Liver (tissue), 9 donors: Measurements from ENCODE around the gene LIMS1. TPM values are rescaled to one million over a fixed set of nuclear protein-coding genes. Genes with fewer than 3 reads are reported as not detected.

Experiments
- DNase-seq: peaks from one replicate; pipeline ENCODE4 v3.0.0-alpha.2; 2017; ENCODE audit warnings: low spot score
- H3K27ac ChIP-seq, 2 donors: one replicate each; pipeline ENCODE4 v1.7.0; 2013; ENCODE audit warnings: inconsistent platforms in 2 of 2, low read length in 2 of 2, control low read depth in 1 of 2, low read depth in 1 of 2, mild to moderate bottlenecking in 1 of 2
- H3K27me3 ChIP-seq, 4 donors: one replicate each; pipeline versions ENCODE4 v1.6.1 to v1.7.0; 2013; ENCODE audit warnings: low read length in 3 of 4, inconsistent platforms in 1 of 4, mild to moderate bottlenecking in 1 of 4, moderate library complexity in 1 of 4; ENCODE audit not compliant: control insufficient read depth in 4 of 4, insufficient read depth in 4 of 4
- H3K36me3 ChIP-seq, 4 donors: one replicate each; pipeline versions ENCODE4 v1.6.1 to v1.7.0; 2013; ENCODE audit warnings: low read length in 3 of 4, mild to moderate bottlenecking in 3 of 4, low read depth in 1 of 4, moderate library complexity in 1 of 4; ENCODE audit not compliant: control insufficient read depth in 4 of 4, insufficient read depth in 3 of 4
- H3K4me1 ChIP-seq, 4 donors: one replicate each; pipeline versions ENCODE4 v1.6.1 to v1.7.0; 2013; ENCODE audit warnings: low read length in 3 of 4, mild to moderate bottlenecking in 3 of 4, moderate library complexity in 1 of 4; ENCODE audit not compliant: control insufficient read depth in 4 of 4, insufficient read depth in 4 of 4
- H3K4me3 ChIP-seq, 3 donors: one replicate each; pipeline versions ENCODE4 v1.6.1 to v1.7.0; 2013; ENCODE audit warnings: low read length in 3 of 3, control low read depth in 1 of 3, low read depth in 1 of 3, mild to moderate bottlenecking in 1 of 3
- H3K9ac ChIP-seq, 2 donors: one replicate each; pipeline ENCODE4 v1.7.0; 2013; ENCODE audit warnings: low read length in 2 of 2, mild to moderate bottlenecking in 2 of 2, moderate library complexity in 2 of 2, control low read depth in 1 of 2, low read depth in 1 of 2
- H3K9me3 ChIP-seq, 4 donors: one replicate each; pipeline versions ENCODE4 v1.6.1 to v1.7.0; 2013; ENCODE audit warnings: low read length in 3 of 4; ENCODE audit not compliant: control insufficient read depth in 4 of 4
- EGR1 ChIP-seq, 2 donors: IDR thresholded peaks; 2 replicates each; pipeline ENCODE4 v1.6.1; 2016 to 2018; ENCODE audit warnings: antibody characterized with exemption in 2 of 2, low read depth in 2 of 2
- FOXA1 ChIP-seq: IDR thresholded peaks from 2 replicates; pipeline ENCODE4 v1.6.1; 2016; ENCODE audit warnings: antibody characterized with exemption
- FOXA2 ChIP-seq: IDR thresholded peaks from 2 replicates; pipeline ENCODE4 v1.6.1; 2016; ENCODE audit warnings: antibody characterized with exemption
- GABPA ChIP-seq, 2 donors: IDR thresholded peaks in 1 of 2; conservative IDR thresholded peaks in 1 of 2; 2 replicates each; pipeline ENCODE4 v1.6.1; 2016; ENCODE audit warnings: antibody characterized with exemption in 2 of 2, mild to moderate bottlenecking in 1 of 2, moderate library complexity in 1 of 2
- HNF4A ChIP-seq, 2 donors: conservative IDR thresholded peaks; 2 replicates each; pipeline ENCODE4 v1.6.1; 2016; ENCODE audit warnings: antibody characterized with exemption in 2 of 2, mild to moderate bottlenecking in 2 of 2
- HNF4G ChIP-seq: IDR thresholded peaks from 2 replicates; pipeline ENCODE4 v1.6.1; 2016; ENCODE audit warnings: antibody characterized with exemption
- JUND ChIP-seq, 2 donors: IDR thresholded peaks; 2 replicates each; pipeline ENCODE4 v1.6.1; 2016; ENCODE audit warnings: antibody characterized with exemption in 2 of 2
- NR2F2 ChIP-seq: IDR thresholded peaks from 2 replicates; pipeline ENCODE4 v1.6.1; 2016; ENCODE audit warnings: antibody characterized with exemption
- RAD21 ChIP-seq, 2 donors: IDR thresholded peaks; 2 replicates each; pipeline ENCODE4 v1.6.1; 2016; ENCODE audit warnings: antibody characterized with exemption in 2 of 2, mild to moderate bottlenecking in 2 of 2
- REST ChIP-seq: IDR thresholded peaks from 2 replicates; pipeline ENCODE4 v1.6.1; 2016; ENCODE audit warnings: antibody characterized with exemption, mild to moderate bottlenecking
- RXRA ChIP-seq, 2 donors: IDR thresholded peaks; 2 replicates each; pipeline ENCODE4 v1.6.1; 2017 to 2018; ENCODE audit warnings: antibody characterized with exemption in 2 of 2, mild to moderate bottlenecking in 1 of 2
- SP1 ChIP-seq: IDR thresholded peaks from 2 replicates; pipeline ENCODE4 v1.6.1; 2018; ENCODE audit warnings: antibody characterized with exemption, mild to moderate bottlenecking
- TAF1 ChIP-seq: conservative IDR thresholded peaks from 2 replicates; pipeline ENCODE4 v1.6.1; 2016; ENCODE audit warnings: antibody characterized with exemption, mild to moderate bottlenecking
- YY1 ChIP-seq: IDR thresholded peaks from 2 replicates; pipeline ENCODE4 v1.6.1; 2016; ENCODE audit warnings: antibody characterized with exemption, mild to moderate bottlenecking
- ZBTB33 ChIP-seq: IDR thresholded peaks from 2 replicates; pipeline ENCODE4 v1.6.1; 2016; ENCODE audit warnings: antibody characterized with exemption
- polyA plus RNA-seq, 2 donors: library from polyadenylated mRNA; stranded (reverse) in 1 of 2; unstranded in 1 of 2; fragments of 200-250 nt in 1 of 2; fragments of >200 nt in 1 of 2; fragmentation: Nextera tagmentation in 1 of 2; extraction: Ambion mirVana in 1 of 2; gene quantifications; one replicate each; pipeline versions ENCODE4 v1.2.1 to v1.2.3, GENCODE V29; 2013 to 2015
- total RNA-seq, 2 donors: library from RNA; depleted of rRNA; stranded (reverse); fragments of >200 nt; gene quantifications; one replicate each; pipeline ENCODE4 v1.2.3, GENCODE V29; 2014
- TF ChIP-seq, protein P1 (sequence below): fragments of 150-350 bp; IDR thresholded peaks from 2 replicates; pipeline ENCODE4 v1.5.1; 2017; ENCODE audit warnings: improper control_type of control experiment, low read depth, low read length; ENCODE audit not compliant: missing input control
- TF ChIP-seq, protein P2 (sequence below): IDR thresholded peaks from 2 replicates; pipeline ENCODE4 v1.6.1; 2016; ENCODE audit warnings: antibody characterized with exemption
- TF ChIP-seq, protein P3 (sequence below): IDR thresholded peaks from 2 replicates; pipeline ENCODE4 v1.6.1; 2016; ENCODE audit warnings: antibody characterized with exemption
- donor health status: healthy.
- donor health status: healthy.
- donor health status: healthy.
- donor health status: healthy.
- donor health status: healthy.

LIMS1 gene
- total and polyA plus RNA-seq, 4 donors = 10.2 to 37.1 (median 22.1) TPM

- no peak for DNase-seq
- Histone ChIP-seq H3K27me3 (no peaks in the 10 kb centered on the region), H3K36me3 (peaks cover 5 to 37% (median 31%) of the 10 kb centered on the region in 4 donors), H3K9ac (no peak overlapping the region), H3K27ac (no peak overlapping the region), H3K4me3 (no peak overlapping the region), H3K4me1 (no peaks in the 10 kb centered on the region), H3K9me3 (no peaks in the 10 kb centered on the region)
- TF ChIP-seq, protein P1, sequence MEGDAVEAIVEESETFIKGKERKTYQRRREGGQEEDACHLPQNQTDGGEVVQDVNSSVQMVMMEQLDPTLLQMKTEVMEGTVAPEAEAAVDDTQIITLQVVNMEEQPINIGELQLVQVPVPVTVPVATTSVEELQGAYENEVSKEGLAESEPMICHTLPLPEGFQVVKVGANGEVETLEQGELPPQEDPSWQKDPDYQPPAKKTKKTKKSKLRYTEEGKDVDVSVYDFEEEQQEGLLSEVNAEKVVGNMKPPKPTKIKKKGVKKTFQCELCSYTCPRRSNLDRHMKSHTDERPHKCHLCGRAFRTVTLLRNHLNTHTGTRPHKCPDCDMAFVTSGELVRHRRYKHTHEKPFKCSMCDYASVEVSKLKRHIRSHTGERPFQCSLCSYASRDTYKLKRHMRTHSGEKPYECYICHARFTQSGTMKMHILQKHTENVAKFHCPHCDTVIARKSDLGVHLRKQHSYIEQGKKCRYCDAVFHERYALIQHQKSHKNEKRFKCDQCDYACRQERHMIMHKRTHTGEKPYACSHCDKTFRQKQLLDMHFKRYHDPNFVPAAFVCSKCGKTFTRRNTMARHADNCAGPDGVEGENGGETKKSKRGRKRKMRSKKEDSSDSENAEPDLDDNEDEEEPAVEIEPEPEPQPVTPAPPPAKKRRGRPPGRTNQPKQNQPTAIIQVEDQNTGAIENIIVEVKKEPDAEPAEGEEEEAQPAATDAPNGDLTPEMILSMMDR = no peak
- no peak for TF ChIP-seq HNF4A (conservative IDR thresholded peaks at IDR 0.05)
- no peak for TF ChIP-seq HNF4G
- no peak for TF ChIP-seq RAD21 (IDR thresholded peaks at IDR 0.05)
- no peak for TF ChIP-seq EGR1 (IDR thresholded peaks at IDR 0.05; ENCODE audit: low read depth in 2 of 2)
- TF ChIP-seq GABPA (IDR thresholded peaks at IDR 0.05 in 1 of 2, conservative IDR thresholded peaks at IDR 0.05 in 1 of 2) = no peak
- TF ChIP-seq, protein P2, sequence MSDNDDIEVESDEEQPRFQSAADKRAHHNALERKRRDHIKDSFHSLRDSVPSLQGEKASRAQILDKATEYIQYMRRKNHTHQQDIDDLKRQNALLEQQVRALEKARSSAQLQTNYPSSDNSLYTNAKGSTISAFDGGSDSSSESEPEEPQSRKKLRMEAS = no peak
- TF ChIP-seq JUND (IDR thresholded peaks at IDR 0.05) = no peak
- TF ChIP-seq NR2F2 = no peak
- no peak for TF ChIP-seq TAF1
- TF ChIP-seq, protein P3, sequence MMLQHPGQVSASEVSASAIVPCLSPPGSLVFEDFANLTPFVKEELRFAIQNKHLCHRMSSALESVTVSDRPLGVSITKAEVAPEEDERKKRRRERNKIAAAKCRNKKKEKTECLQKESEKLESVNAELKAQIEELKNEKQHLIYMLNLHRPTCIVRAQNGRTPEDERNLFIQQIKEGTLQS = no peak
- no peak for TF ChIP-seq REST
- TF ChIP-seq ZBTB33 = no peak
- TF ChIP-seq YY1 = no peak
- no peak for TF ChIP-seq FOXA2
These were observed 43.7 kb upstream of the LIMS1 start for GRCh38 chr2:108490506-108491122.

GRCh38 chr2:108491848-108492247 lies 42.4 kb upstream of the LIMS1 start:
- Histone ChIP-seq H3K9me3 (no peaks in the 10 kb centered on the region), H3K9ac (no peak overlapping the region), H3K27ac (no peak overlapping the region), H3K4me1 (no peaks in the 10 kb centered on the region), H3K4me3 (no peak overlapping the region), H3K27me3 (no peaks in the 10 kb centered on the region), H3K36me3 (peaks cover 5 to 31% (median 25%) of the 10 kb centered on the region in 4 donors)
- DNase-seq = no peak
- no peak for TF ChIP-seq FOXA2
- TF ChIP-seq, protein P2 = no peak
- no peak for TF ChIP-seq GABPA (IDR thresholded peaks at IDR 0.05 in 1 of 2, conservative IDR thresholded peaks at IDR 0.05 in 1 of 2)
- TF ChIP-seq TAF1 = no peak
- TF ChIP-seq REST = no peak
- no peak for TF ChIP-seq HNF4G
- no peak for TF ChIP-seq EGR1 (IDR thresholded peaks at IDR 0.05; ENCODE audit: low read depth in 2 of 2)
- TF ChIP-seq HNF4A (conservative IDR thresholded peaks at IDR 0.05) = no peak
- TF ChIP-seq RXRA (IDR thresholded peaks at IDR 0.05) = no peak
- no peak for TF ChIP-seq JUND (IDR thresholded peaks at IDR 0.05)
- TF ChIP-seq SP1 = no peak
- no peak for TF ChIP-seq YY1
- no peak for TF ChIP-seq FOXA1
- TF ChIP-seq, protein P3 = no peak
- TF ChIP-seq NR2F2 = no peak
- TF ChIP-seq RAD21 (IDR thresholded peaks at IDR 0.05) = no peak
